GM12874 (cell line): Measurements from ENCODE around the gene WDSUB1.

ENCODE experiments used
- CTCF ChIP-seq: IDR thresholded peaks from 2 replicates; pipeline ENCODE4 v1.5.1; 2011; ENCODE audit warnings: low read depth, mild to moderate bottlenecking, control low read depth, low read length, moderate library complexity; ENCODE audit not compliant: insufficient read depth

WDSUB1 gene

DNA sequence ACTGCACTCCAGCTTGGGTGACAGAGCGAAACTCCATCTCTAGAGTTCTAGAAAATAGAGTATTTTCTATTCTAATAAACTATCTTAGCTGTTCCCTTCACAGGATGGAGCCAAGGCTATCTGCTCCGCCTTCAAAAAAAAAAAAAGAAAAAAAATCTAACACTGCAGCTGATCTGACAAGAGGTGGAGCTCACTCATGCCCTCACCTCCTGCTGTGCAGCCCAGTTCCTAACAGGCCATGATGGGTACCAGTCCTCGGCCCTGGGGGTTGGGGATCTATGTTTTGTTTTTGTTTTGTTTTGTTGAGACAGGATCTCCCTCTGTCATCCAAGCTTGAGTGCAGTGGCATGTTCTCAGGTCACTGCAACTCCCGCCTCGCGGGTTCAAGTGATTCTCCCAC, 3.0 kb downstream of the WDSUB1 start:
- TF ChIP-seq CTCF, result no peak

GRCh38 chr2:159281002-159281401, 5.5 kb downstream of the WDSUB1 start:
- no peak for TF ChIP-seq CTCF

DNA sequence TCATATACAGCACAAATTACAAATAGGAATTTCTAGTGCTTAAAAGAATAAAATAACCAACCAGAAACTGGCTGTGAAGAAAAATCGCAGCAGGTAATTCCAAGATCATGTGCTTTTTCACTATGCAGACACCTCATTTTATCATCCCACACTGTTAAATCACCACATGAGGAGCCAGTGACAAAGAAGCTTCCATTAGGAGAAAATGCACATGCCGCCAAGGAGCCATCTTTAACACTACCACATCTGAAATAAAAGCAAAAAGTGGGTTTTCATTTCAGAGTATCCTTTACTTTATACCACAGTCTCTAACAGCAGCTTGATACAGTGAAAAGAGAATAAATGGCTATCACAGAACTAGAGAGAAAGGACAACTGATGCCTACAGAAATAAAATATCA, 6.8 kb downstream of the WDSUB1 start:
- no peak for TF ChIP-seq CTCF

GRCh38 chr2:159275111-159275510, 11.4 kb downstream of the WDSUB1 start:
- TF ChIP-seq CTCF, result no peak

- TF ChIP-seq CTCF, result no peak
Observed at GRCh38 chr2:159272156-159272555, 14.3 kb downstream of the WDSUB1 start.

- no peak for TF ChIP-seq CTCF
Observed at GRCh38 chr2:159270744-159271379, 15.6 kb downstream of the WDSUB1 start.

DNA sequence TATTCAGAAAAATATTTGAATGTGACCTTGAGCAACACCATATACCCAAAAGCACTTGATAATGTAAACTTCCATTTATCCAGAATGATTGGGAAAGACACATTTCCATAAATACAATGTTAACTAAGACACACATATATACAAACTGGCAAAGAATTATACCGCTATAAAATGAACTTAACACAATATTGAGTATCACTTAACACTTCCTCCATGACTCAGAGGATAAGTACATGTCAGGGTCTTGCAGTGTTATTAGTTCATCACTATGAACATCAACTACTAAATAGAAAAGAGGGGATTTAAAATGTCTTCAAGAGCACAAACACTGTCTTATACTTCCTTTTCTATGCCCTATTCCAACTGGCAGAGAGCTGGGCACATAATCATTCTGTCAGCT, 18.6 kb downstream of the WDSUB1 start:
- no peak for TF ChIP-seq CTCF
